Measurements from ENCODE around the gene ST8SIA5.

ST8SIA5 gene

GRCh38 chr18:46732201-46732600, 24.7 kb downstream of the ST8SIA5 start:
- no peak for DNase-seq (ENCODE audit: low read depth)
- no peak overlapping the region for H3K4me3 ChIP-seq (ENCODE audit: low read length)
- TF ChIP-seq CTCF (conservative IDR thresholded peaks at IDR 0.05; ENCODE audit: low read depth, low read length): no peak

GRCh38 chr18:46731316-46731715, 25.5 kb downstream of the ST8SIA5 start:
- no peak overlapping the region for H3K4me3 ChIP-seq (ENCODE audit: low read length)
- TF ChIP-seq CTCF (conservative IDR thresholded peaks at IDR 0.05; ENCODE audit: low read depth, low read length): no peak
- no peak for DNase-seq (ENCODE audit: low read depth)

DNA sequence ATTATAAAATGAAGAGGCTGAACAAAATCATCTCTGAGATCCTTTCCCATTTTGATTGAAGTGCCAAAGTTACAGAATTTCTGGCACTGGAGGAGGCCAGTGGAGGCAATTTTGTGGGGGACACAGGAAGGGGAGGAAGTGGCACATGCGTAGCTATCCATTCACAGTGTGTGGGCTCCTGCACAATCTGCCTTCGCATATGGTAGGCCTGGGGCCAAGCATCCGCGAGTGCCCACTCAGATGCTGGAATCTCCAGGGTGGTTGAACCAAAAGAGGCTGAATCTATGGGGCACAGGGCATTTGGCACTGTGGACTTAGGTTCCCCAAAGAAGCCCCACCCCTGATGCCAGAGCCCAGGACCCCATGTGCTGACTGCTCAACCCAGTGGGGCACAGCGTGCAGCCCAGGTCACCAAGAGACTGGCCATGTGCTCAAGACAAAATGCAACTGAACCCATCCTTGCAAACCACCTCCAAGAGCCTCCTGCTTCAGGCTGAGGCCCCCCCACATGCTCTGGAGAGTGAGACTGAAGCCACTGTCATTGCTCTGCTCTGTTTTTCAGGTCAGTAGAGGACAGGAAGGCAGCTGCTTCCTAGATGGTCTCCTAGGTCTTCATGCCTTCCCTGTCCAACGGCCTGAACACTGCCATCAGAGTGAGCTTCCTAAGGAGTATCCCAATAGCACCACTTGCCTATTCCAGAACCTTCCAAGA, 28.5 kb downstream of the ST8SIA5 start:
- H3K4me3 ChIP-seq (ENCODE audit: low read length): no peak overlapping the region
- TF ChIP-seq CTCF (conservative IDR thresholded peaks at IDR 0.05; ENCODE audit: low read depth, low read length): no peak
- no peak for DNase-seq (ENCODE audit: low read depth)

DNA sequence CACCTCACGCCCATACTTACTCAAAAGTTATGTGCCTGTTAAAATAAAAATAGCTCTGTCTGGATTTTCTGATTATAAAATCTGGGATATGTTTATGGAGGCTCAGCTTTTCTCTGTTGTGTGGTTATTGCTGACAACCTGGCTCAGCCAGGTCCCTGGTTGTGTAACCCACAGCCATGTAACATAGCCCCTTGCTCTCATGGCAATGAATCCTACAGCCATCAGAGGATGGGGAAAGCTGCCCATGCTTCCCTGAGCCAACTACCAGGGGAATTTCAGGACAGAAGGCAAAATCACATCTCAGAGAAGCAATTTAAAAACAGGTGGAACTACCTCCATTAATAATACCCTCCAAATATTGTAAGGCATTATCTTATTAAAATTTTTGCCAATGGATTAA, 29.7 kb downstream of the ST8SIA5 start:
- no peak for DNase-seq (ENCODE audit: low read depth)
- no peak for TF ChIP-seq CTCF (conservative IDR thresholded peaks at IDR 0.05; ENCODE audit: low read depth, low read length)
- H3K4me3 ChIP-seq (ENCODE audit: low read length): no peak overlapping the region

DNA sequence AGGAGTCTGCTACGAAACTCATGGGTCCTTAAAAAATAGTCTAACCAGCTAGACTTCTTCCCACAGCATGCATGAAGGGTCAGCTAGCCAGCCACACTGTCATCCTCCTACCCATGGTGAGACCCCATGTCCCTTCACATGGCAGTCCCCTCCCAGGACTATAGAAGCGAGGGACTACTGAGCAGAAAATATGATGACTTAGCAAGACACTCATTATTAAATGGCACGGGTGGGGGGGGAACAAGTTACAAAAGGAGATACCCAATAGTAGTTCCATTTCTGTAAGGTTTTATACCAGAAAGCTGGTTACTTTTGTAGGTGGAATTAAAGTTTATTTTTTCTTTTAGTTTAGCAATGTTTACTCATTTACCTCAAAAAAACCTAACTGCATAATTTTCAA, 31.5 kb downstream of the ST8SIA5 start:
- no peak for TF ChIP-seq CTCF (conservative IDR thresholded peaks at IDR 0.05; ENCODE audit: low read depth, low read length)
- DNase-seq (ENCODE audit: low read depth): no peak

GRCh38 chr18:46723856-46724415, 32.9 kb downstream of the ST8SIA5 start:
- no peak overlapping the region for H3K4me3 ChIP-seq (ENCODE audit: low read length)
- TF ChIP-seq CTCF (conservative IDR thresholded peaks at IDR 0.05; ENCODE audit: low read depth, low read length): no peak
- no peak for DNase-seq (ENCODE audit: low read depth)

More for the DNA sequence above, 31.5 kb downstream of the ST8SIA5 start:
- no peak overlapping the region for H3K4me3 ChIP-seq (ENCODE audit: low read length)

GRCh38 chr18:46722051-46722450, 34.8 kb downstream of the ST8SIA5 start:
- no peak for TF ChIP-seq CTCF (conservative IDR thresholded peaks at IDR 0.05; ENCODE audit: low read depth, low read length)
- DNase-seq (ENCODE audit: low read depth): no peak
- H3K4me3 ChIP-seq (ENCODE audit: low read length): no peak overlapping the region
